22Rv1 (cell line): ENCODE results near the gene GLB1L3.
"Not testable (repeated sequence)": the region's sequence is repeated elsewhere in the genome, so short reads cannot be mapped to it uniquely, and the experiment has no call there.

Source experiments
- H3K27ac ChIP-seq: fragments of 450-650 bp; 2 replicates; pipeline ENCODE4 v1.5.1; 2017
- ZFX ChIP-seq: fragments of 450-650 bp; IDR thresholded peaks from 2 replicates; pipeline ENCODE4 v1.6.1; 2017; ENCODE audit warnings: antibody characterized with exemption, borderline replicate concordance
- TF ChIP-seq, protein P1 (sequence below): fragments of 450-650 bp; IDR thresholded peaks from 2 replicates; pipeline ENCODE4 v1.5.1; 2017; ENCODE audit warnings: mild to moderate bottlenecking

The GLB1L3 gene

DNA sequence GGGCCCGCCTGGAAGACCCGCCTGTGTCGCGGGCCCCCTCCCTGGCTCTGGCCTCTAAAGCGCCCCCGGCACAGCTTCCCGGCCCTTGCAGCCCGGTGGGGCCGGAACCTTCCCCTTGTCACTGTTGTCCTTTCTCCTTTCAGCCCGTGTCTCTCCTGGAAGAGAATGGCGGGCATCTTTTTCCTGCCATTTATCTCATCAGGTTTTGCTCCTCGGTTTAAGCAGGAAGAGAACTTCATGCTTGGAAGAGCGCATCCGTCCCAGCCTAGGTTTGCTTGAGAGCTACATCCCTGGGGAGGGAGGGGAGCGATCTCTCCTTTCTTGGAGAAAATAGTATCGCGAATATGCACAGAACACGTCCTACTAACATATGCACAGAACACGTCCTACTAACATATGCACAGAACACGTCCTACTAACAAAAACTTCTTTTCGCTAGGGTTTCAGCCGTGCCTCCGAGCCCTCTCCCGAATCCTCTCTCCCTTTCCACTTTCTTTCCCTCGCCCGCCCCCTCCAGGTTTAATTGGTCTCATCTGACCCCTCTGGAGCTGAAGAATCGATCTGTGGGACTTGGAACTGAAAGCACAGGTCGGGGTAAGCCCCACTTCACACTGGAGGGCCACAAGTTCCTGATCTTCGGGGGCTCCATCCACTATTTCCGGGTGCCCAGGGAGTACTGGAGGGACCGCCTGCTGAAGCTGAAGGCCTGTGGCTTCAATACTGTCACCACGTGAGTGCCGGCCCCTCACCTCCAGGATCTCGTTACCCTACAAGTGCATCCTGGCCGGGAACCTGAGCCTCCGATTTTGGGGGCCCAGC is 1.2 kb downstream of the GLB1L3 start:
- TF ChIP-seq ZFX = no peak
- TF ChIP-seq, protein P1, sequence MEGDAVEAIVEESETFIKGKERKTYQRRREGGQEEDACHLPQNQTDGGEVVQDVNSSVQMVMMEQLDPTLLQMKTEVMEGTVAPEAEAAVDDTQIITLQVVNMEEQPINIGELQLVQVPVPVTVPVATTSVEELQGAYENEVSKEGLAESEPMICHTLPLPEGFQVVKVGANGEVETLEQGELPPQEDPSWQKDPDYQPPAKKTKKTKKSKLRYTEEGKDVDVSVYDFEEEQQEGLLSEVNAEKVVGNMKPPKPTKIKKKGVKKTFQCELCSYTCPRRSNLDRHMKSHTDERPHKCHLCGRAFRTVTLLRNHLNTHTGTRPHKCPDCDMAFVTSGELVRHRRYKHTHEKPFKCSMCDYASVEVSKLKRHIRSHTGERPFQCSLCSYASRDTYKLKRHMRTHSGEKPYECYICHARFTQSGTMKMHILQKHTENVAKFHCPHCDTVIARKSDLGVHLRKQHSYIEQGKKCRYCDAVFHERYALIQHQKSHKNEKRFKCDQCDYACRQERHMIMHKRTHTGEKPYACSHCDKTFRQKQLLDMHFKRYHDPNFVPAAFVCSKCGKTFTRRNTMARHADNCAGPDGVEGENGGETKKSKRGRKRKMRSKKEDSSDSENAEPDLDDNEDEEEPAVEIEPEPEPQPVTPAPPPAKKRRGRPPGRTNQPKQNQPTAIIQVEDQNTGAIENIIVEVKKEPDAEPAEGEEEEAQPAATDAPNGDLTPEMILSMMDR = no peak
- no peak overlapping the region for H3K27ac ChIP-seq

DNA sequence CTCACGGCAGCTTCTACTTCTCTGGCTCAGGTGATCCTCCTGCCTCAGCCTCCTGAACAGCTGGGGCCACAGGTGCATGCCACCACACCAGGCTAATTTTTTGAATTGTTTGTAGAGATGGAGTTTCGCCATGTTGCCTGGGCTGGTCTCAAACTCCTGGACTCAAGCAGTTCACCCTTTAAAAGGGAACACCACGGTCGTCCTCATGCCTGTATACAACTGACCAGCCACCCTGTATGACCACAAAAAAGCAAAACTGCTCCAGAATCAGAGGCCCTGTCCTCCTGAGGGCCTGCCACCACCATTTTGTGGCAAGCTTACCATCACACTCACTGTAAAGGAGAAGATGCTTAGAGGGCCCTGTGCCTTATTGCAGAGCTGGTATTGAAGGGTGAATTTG is 2.2 kb downstream of the GLB1L3 start:
- no peak for TF ChIP-seq ZFX
- TF ChIP-seq, protein P1 = no peak
- H3K27ac ChIP-seq = no peak overlapping the region

DNA sequence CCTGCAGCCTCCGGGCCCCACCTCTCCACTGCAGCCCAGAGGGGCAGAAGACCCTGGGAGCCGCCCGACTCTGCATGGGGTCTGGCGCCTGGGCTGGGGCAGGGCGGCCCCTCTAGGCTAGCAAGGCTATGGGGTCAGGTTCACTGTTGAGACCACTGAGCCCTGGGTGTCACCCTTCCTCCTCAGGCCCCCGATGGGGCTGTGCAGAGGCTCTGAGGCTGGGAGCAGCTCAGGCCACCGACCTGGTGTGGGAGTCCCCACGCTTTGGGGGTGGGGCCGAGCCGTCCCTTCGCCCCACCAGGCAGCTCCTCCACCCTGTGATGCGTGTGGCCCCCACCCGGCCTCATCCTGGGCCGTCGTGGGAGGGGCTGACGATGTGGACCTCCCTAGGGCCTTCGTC is 5.5 kb downstream of the GLB1L3 start:
- not testable (repeated sequence) for H3K27ac ChIP-seq

DNA sequence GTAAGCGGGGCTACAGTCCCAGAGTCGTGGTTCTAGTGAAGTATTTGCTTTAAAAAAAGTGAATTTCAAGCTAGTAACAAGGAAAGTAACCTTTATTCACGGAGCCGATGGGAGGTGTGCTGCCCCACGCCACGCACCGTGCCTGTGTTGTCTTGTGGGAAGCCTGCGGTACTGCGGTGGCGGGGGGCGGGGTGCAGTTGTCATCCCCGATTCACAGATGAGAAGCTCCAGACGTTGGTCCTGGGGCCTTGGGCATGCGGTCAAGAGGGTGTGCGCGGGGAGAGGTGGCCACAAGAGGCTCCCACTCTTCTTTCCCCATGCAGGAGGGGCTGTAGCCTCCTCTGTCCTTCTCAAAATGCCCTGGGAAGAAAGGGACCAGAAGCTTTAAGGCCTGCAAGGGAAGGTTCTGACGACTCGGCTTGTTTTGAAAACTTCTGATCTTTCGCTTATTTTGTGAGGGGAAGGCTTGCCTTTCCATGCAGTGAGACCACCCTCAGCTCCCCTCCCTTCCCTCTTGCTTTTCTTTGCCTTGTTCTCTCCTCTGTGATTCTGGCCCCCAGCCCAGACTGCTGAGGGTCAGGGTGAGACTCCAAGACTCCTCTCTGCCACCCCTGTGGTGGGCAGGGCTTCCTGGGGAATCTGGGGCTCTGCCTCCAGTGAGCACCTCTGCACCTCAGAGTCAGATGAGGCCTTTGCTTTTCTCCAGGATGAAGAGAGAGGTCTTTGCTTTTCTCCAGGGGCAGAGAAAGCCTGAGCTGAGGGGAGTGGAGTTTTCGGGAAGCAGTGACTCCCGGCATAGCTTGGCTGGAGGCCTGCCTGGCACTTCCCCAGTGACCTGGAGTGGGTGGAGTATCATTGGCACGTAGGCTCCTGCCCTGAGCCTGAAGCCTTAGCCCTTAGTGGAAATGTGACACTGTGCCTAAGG is 6.2 kb downstream of the GLB1L3 start:
- H3K27ac ChIP-seq = no peak overlapping the region
- TF ChIP-seq, protein P1 = no peak
- TF ChIP-seq ZFX = no peak

DNA sequence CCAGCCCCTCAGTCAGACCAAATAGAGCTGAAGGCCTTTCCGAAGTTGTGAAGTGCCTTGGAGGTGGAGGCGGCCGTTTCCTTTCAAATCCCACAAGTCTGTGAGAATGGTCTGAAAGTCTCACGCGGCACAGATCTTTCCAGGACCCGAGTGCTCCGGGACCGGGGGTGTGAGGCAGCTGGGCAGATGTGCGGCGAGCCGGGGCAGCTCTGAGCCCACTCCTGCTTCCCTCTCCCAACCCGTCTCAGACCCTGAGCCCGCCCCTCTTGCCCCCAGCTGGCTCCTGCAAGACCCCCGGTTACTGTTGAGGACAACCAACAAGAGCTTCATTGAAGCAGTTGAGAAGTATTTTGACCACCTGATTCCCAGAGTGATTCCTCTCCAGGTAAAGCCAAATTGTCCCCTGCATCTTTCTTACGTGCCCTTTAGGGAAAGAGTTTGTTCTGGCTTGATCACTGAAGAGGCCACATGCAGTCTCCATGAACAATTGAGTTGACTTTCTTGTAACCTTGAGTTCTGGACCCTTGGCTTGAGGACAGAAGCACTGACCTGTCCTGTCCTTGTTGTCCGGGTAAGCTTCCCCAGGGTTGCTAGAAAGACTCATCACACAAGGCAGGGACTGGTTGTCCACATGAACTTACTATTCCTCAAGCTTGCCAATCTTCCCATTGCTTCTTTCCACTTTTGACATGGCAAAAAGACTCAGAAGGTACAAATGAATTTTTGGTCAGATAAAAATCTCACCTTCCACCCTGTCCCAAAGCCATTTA is 7.5 kb downstream of the GLB1L3 start:
- H3K27ac ChIP-seq = no peak overlapping the region
- TF ChIP-seq, protein P1 = no peak
- no peak for TF ChIP-seq ZFX

DNA sequence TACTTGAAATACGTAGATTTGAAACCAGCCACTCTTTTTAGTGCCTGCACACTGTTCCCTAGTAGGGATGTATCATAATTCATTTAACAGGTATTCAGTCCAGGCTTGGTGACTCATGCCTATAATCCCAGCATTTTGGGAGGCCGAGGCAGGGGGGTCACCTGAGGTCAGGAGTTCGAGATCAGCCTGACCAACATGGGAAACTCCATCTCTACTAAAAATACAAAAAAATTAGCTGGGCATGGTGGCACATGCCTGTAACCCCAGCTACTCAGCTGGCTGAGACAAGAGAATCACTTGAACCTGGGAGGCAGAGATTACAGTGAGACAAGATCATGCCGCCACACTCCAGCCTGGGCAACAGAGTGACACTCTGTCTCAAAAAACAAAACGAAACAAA is 8.2 kb downstream of the GLB1L3 start:
- H3K27ac ChIP-seq = not testable (repeated sequence)

DNA sequence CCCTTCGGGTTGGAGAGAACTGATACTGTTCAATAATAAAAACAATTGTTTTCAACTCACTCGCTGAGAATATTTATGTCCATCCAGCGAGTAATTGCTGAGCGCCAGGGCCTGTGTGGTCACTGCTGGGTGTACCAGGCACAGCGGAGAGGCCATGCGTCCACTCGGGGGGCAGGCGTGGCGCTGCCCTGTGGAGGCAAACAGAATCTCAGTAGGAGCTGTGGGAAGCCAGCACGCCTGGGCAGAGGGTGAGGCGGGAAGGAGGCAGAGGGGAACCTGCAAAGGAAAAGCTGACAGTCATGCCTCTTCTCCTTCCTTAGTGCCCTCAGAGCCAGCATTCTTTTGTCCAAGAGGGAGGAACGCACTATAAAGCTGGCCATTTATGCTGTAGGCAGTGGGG is 11.4 kb downstream of the GLB1L3 start:
- no peak overlapping the region for H3K27ac ChIP-seq

More for the DNA sequence above, 11.4 kb downstream of the GLB1L3 start:
- TF ChIP-seq, protein P1 = no peak
- TF ChIP-seq ZFX = no peak
